ENCODE results near the gene OPCML.

Gene OPCML

GRCh38 chr11:133519560-133519959, 12.7 kb downstream of the OPCML start:
- Histone ChIP-seq H3K27me3 (ENCODE audit: control insufficient read depth, insufficient read depth, low read length) (no peaks in the 10 kb centered on the region), H3K4me3 (ENCODE audit: low read depth, low read length) (no peak overlapping the region), H3K4me1 (ENCODE audit: control insufficient read depth, insufficient read depth, low read length) (peaks cover 18% of the 10 kb centered on the region), H3K9me3 (ENCODE audit: control insufficient read depth, insufficient read depth, low read depth, low read length) (no peaks in the 10 kb centered on the region), H3K27ac (ENCODE audit: low read depth, low read length) (no peak overlapping the region), H3K9ac (ENCODE audit: low read length) (no peak overlapping the region), H3K36me3 (ENCODE audit: control insufficient read depth, insufficient read depth, low read length) (no peaks in the 10 kb centered on the region)

GRCh38 chr11:133518702-133519264, 13.5 kb downstream of the OPCML start:
- Histone ChIP-seq H3K9me3 (ENCODE audit: control insufficient read depth, insufficient read depth, low read depth, low read length) (no peaks in the 10 kb centered on the region), H3K4me1 (ENCODE audit: control insufficient read depth, insufficient read depth, low read length) (peaks cover 23% of the 10 kb centered on the region), H3K4me3 (ENCODE audit: low read depth, low read length) (no peak overlapping the region), H3K9ac (ENCODE audit: low read length) (no peak overlapping the region), H3K27me3 (ENCODE audit: control insufficient read depth, insufficient read depth, low read length) (no peaks in the 10 kb centered on the region), H3K27ac (ENCODE audit: low read depth, low read length) (no peak overlapping the region), H3K36me3 (ENCODE audit: control insufficient read depth, insufficient read depth, low read length) (no peaks in the 10 kb centered on the region)

GRCh38 chr11:133516845-133517244, 15.5 kb downstream of the OPCML start:
- H3K4me3 ChIP-seq (ENCODE audit: low read depth, low read length): no peak overlapping the region
- H3K4me1 ChIP-seq (ENCODE audit: control insufficient read depth, insufficient read depth, low read length): peaks cover 27% of the 10 kb centered on the region
- H3K36me3 ChIP-seq (ENCODE audit: control insufficient read depth, insufficient read depth, low read length): no peaks in the 10 kb centered on the region
- H3K9me3 ChIP-seq (ENCODE audit: control insufficient read depth, insufficient read depth, low read depth, low read length): no peaks in the 10 kb centered on the region
- H3K27ac ChIP-seq (ENCODE audit: low read depth, low read length): no peak overlapping the region
- H3K27me3 ChIP-seq (ENCODE audit: control insufficient read depth, insufficient read depth, low read length): peaks cover 1% of the 10 kb centered on the region; the same call in 1 of the 2 replicates
- H3K9ac ChIP-seq (ENCODE audit: low read length): no peak overlapping the region

DNA sequence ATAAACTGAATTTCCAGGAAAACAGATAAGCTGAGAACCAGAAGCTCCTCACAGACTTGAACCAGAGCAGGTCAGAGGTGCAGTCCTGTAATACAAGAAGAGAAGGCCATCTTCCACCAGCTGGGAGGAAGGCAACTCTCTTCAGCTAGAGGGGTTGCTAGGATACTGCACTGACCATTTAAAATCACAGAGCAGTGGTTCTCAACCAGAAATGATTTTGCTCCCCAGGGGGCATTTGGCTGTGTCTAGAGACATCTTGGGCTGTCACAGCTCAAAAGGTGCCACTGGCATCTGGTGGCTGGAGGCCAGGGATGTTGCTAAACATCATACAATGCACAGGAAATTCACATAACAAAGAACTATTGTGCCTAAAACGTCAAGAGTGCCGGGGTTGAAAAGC, 17.2 kb downstream of the OPCML start:
- H3K4me1 ChIP-seq (ENCODE audit: control insufficient read depth, insufficient read depth, low read length): peaks cover 32% of the 10 kb centered on the region
- H3K36me3 ChIP-seq (ENCODE audit: control insufficient read depth, insufficient read depth, low read length): no peaks in the 10 kb centered on the region
- H3K27me3 ChIP-seq (ENCODE audit: control insufficient read depth, insufficient read depth, low read length): peaks cover 9% of the 10 kb centered on the region; the same call in 1 of the 2 replicates
- H3K9me3 ChIP-seq (ENCODE audit: control insufficient read depth, insufficient read depth, low read depth, low read length): no peaks in the 10 kb centered on the region
- H3K4me3 ChIP-seq (ENCODE audit: low read depth, low read length): no peak overlapping the region
- no peak overlapping the region for H3K27ac ChIP-seq (ENCODE audit: low read depth, low read length)
- no peak overlapping the region for H3K9ac ChIP-seq (ENCODE audit: low read length)

- no peaks in the 10 kb centered on the region for H3K36me3 ChIP-seq (ENCODE audit: control insufficient read depth, insufficient read depth, low read length)
- H3K4me3 ChIP-seq (ENCODE audit: low read depth, low read length): no peak overlapping the region
- no peak overlapping the region for H3K27ac ChIP-seq (ENCODE audit: low read depth, low read length)
- H3K27me3 ChIP-seq (ENCODE audit: control insufficient read depth, insufficient read depth, low read length): peaks cover 9% of the 10 kb centered on the region; the same call in 1 of the 2 replicates
- H3K4me1 ChIP-seq (ENCODE audit: control insufficient read depth, insufficient read depth, low read length): peaks cover 57% of the 10 kb centered on the region
- no peak overlapping the region for H3K9ac ChIP-seq (ENCODE audit: low read length)
- no peaks in the 10 kb centered on the region for H3K9me3 ChIP-seq (ENCODE audit: control insufficient read depth, insufficient read depth, low read depth, low read length)
Measured at GRCh38 chr11:133509924-133510697, 22.2 kb downstream of the OPCML start.

- Histone ChIP-seq H3K27ac (ENCODE audit: low read depth, low read length) (no peak overlapping the region), H3K9me3 (ENCODE audit: control insufficient read depth, insufficient read depth, low read depth, low read length) (no peaks in the 10 kb centered on the region), H3K9ac (ENCODE audit: low read length) (no peak overlapping the region), H3K4me1 (ENCODE audit: control insufficient read depth, insufficient read depth, low read length) (peaks cover 48% of the 10 kb centered on the region), H3K4me3 (ENCODE audit: low read depth, low read length) (no peak overlapping the region), H3K36me3 (ENCODE audit: control insufficient read depth, insufficient read depth, low read length) (no peaks in the 10 kb centered on the region), H3K27me3 (ENCODE audit: control insufficient read depth, insufficient read depth, low read length) (peaks cover 9% of the 10 kb centered on the region; the same call in 1 of the 2 replicates)
Measured at GRCh38 chr11:133508468-133508867, 23.8 kb downstream of the OPCML start.

GRCh38 chr11:133507185-133507584, 25.1 kb downstream of the OPCML start:
- Histone ChIP-seq H3K36me3 (ENCODE audit: control insufficient read depth, insufficient read depth, low read length) (no peaks in the 10 kb centered on the region), H3K4me1 (ENCODE audit: control insufficient read depth, insufficient read depth, low read length) (peaks cover 52% of the 10 kb centered on the region), H3K27me3 (ENCODE audit: control insufficient read depth, insufficient read depth, low read length) (peaks cover 9% of the 10 kb centered on the region; the same call in 1 of the 2 replicates), H3K4me3 (ENCODE audit: low read depth, low read length) (no peak overlapping the region), H3K9ac (ENCODE audit: low read length) (no peak overlapping the region), H3K9me3 (ENCODE audit: control insufficient read depth, insufficient read depth, low read depth, low read length) (no peaks in the 10 kb centered on the region), H3K27ac (ENCODE audit: low read depth, low read length) (no peak overlapping the region)

GRCh38 chr11:133506551-133507094, 25.7 kb downstream of the OPCML start:
- Histone ChIP-seq H3K27me3 (ENCODE audit: control insufficient read depth, insufficient read depth, low read length) (peaks cover 6% of the 10 kb centered on the region; the same call in 1 of the 2 replicates), H3K4me1 (ENCODE audit: control insufficient read depth, insufficient read depth, low read length) (peaks cover 52% of the 10 kb centered on the region), H3K36me3 (ENCODE audit: control insufficient read depth, insufficient read depth, low read length) (no peaks in the 10 kb centered on the region), H3K4me3 (ENCODE audit: low read depth, low read length) (no peak overlapping the region), H3K9me3 (ENCODE audit: control insufficient read depth, insufficient read depth, low read depth, low read length) (no peaks in the 10 kb centered on the region), H3K9ac (ENCODE audit: low read length) (no peak overlapping the region), H3K27ac (ENCODE audit: low read depth, low read length) (no peak overlapping the region)

DNA sequence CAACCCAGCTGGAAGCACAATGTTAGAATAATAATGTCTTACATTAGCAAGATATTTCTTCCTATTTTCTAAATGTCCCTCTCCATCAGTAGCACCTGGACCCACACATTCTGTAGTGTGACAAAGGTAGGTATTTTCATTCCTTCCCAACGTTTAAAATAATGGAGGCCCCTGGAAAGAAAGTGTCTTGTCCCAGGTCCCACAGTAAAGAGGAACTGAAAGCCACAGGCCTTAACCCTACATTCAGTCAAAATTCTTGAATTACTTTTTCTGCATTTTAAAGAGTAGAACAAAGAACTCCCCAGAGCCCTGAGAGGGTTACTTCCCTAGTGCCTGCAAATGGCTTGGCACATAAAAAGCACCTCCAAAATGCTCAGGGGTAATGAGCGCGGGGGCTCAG, 26.3 kb downstream of the OPCML start:
- Histone ChIP-seq H3K4me3 (ENCODE audit: low read depth, low read length) (no peak overlapping the region), H3K36me3 (ENCODE audit: control insufficient read depth, insufficient read depth, low read length) (no peaks in the 10 kb centered on the region), H3K9ac (ENCODE audit: low read length) (no peak overlapping the region), H3K9me3 (ENCODE audit: control insufficient read depth, insufficient read depth, low read depth, low read length) (no peaks in the 10 kb centered on the region), H3K27me3 (ENCODE audit: control insufficient read depth, insufficient read depth, low read length) (0 out of 2 replicates have a peak, but pooled peaks cover under 1% of the 10 kb centered on the region), H3K27ac (ENCODE audit: low read depth, low read length) (no peak overlapping the region), H3K4me1 (ENCODE audit: control insufficient read depth, insufficient read depth, low read length) (peaks cover 49% of the 10 kb centered on the region)

GRCh38 chr11:133504906-133505305, 27.4 kb downstream of the OPCML start:
- no peak overlapping the region for H3K9ac ChIP-seq (ENCODE audit: low read length)
- H3K27me3 ChIP-seq (ENCODE audit: control insufficient read depth, insufficient read depth, low read length): no peaks in the 10 kb centered on the region
- H3K9me3 ChIP-seq (ENCODE audit: control insufficient read depth, insufficient read depth, low read depth, low read length): no peaks in the 10 kb centered on the region
- no peak overlapping the region for H3K27ac ChIP-seq (ENCODE audit: low read depth, low read length)
- H3K4me1 ChIP-seq (ENCODE audit: control insufficient read depth, insufficient read depth, low read length): peaks cover 46% of the 10 kb centered on the region
- H3K36me3 ChIP-seq (ENCODE audit: control insufficient read depth, insufficient read depth, low read length): no peaks in the 10 kb centered on the region
- no peak overlapping the region for H3K4me3 ChIP-seq (ENCODE audit: low read depth, low read length)

DNA sequence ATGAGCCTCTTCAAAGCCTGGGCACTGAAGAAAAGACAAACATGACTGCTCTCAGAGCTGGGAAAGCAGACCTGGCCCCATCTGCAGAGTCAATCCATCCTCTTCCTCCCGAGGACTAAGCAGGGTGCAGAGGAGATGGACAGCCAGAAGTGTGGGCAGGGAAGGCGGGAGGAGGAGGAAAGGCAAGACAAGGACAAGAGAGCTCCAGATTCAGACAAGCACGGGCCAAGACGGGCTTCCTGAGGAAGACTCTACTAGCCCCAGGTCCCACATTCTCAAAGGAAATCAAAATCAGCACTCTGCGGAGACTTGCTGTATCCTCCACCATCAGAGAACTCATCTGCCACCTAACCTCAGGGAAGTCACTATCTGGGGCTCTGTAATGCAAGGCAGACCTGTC, 28.5 kb downstream of the OPCML start:
- no peaks in the 10 kb centered on the region for H3K9me3 ChIP-seq (ENCODE audit: control insufficient read depth, insufficient read depth, low read depth, low read length)
- H3K4me1 ChIP-seq (ENCODE audit: control insufficient read depth, insufficient read depth, low read length): peaks cover 41% of the 10 kb centered on the region

More for the DNA sequence above, 28.5 kb downstream of the OPCML start:
- no peak overlapping the region for H3K27ac ChIP-seq (ENCODE audit: low read depth, low read length)
- no peaks in the 10 kb centered on the region for H3K27me3 ChIP-seq (ENCODE audit: control insufficient read depth, insufficient read depth, low read length)
- H3K9ac ChIP-seq (ENCODE audit: low read length): no peak overlapping the region
- H3K36me3 ChIP-seq (ENCODE audit: control insufficient read depth, insufficient read depth, low read length): no peaks in the 10 kb centered on the region
- no peak overlapping the region for H3K4me3 ChIP-seq (ENCODE audit: low read depth, low read length)
